Omental fat pad (tissue), 4 donors: ENCODE measurements around the gene GPR107. TPM values are rescaled to one million over a fixed set of nuclear protein-coding genes. Genes with fewer than 3 reads are reported as not detected.

ENCODE experiments used
- ATAC-seq: fragments of 150-250 bp; one replicate; pipeline ENCODE4 v1.9.1; 2016; ENCODE audit warnings: mild to moderate bottlenecking, moderate library complexity; ENCODE audit not compliant: low FRiP score
- DNase-seq: peaks from one replicate; pipeline ENCODE4 v3.0.0-alpha.2; 2019; ENCODE audit warnings: low spot score
- total RNA-seq, 4 donors: library from RNA; depleted of rRNA; stranded (reverse); fragments of >200 nt; gene quantifications; one replicate each; pipeline ENCODE4 v1.1.0, GENCODE V29; 2016
- TF ChIP-seq, protein P1 (sequence below), 3 donors: fragments of 450-650 bp; IDR thresholded peaks; one replicate each; pipeline ENCODE4 v1.5.1; 2016 to 2017; ENCODE audit warnings: antibody characterized with exemption in 3 of 3, mild to moderate bottlenecking in 3 of 3, moderate library complexity in 2 of 3

Gene GPR107
- total RNA-seq, 4 donors from 2014 or later, result 17.5 to 24.1 (median 20.0) TPM

DNA sequence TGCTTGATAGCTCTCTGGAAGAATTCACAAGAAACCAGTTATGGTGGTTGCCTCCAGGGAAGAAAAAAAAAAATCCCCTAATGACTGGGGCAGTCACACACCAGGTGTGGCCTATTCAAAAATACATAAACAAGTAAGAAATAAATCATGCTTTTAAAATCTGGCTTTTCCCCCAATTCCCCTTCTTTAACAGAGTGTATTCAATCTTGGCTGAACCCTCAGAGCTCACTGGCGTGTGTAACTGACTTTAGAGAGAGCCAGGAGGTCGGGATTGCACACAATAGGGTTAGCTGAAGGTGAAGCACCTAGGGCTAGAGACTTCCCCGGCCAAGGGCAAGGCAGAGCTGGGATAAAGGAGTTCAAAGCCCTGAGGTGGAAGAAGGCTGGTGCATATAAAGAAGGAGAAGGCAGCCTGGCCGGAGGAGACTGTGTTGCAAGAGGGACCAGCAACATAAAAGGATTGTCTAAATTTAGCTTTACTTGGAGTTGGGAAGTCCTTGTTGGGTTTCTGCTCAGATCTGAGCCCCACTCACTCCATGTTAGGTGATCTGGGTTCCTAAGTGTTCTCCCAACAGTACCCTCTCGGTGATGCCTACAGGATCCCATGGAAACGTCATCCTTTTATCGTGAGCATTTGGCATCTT lies 30.4 kb upstream of the GPR107 start:
- ATAC-seq, result no peak
- TF ChIP-seq, protein P1, sequence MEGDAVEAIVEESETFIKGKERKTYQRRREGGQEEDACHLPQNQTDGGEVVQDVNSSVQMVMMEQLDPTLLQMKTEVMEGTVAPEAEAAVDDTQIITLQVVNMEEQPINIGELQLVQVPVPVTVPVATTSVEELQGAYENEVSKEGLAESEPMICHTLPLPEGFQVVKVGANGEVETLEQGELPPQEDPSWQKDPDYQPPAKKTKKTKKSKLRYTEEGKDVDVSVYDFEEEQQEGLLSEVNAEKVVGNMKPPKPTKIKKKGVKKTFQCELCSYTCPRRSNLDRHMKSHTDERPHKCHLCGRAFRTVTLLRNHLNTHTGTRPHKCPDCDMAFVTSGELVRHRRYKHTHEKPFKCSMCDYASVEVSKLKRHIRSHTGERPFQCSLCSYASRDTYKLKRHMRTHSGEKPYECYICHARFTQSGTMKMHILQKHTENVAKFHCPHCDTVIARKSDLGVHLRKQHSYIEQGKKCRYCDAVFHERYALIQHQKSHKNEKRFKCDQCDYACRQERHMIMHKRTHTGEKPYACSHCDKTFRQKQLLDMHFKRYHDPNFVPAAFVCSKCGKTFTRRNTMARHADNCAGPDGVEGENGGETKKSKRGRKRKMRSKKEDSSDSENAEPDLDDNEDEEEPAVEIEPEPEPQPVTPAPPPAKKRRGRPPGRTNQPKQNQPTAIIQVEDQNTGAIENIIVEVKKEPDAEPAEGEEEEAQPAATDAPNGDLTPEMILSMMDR (IDR thresholded peaks at IDR 0.05), result no peak
- no peak for DNase-seq

DNA sequence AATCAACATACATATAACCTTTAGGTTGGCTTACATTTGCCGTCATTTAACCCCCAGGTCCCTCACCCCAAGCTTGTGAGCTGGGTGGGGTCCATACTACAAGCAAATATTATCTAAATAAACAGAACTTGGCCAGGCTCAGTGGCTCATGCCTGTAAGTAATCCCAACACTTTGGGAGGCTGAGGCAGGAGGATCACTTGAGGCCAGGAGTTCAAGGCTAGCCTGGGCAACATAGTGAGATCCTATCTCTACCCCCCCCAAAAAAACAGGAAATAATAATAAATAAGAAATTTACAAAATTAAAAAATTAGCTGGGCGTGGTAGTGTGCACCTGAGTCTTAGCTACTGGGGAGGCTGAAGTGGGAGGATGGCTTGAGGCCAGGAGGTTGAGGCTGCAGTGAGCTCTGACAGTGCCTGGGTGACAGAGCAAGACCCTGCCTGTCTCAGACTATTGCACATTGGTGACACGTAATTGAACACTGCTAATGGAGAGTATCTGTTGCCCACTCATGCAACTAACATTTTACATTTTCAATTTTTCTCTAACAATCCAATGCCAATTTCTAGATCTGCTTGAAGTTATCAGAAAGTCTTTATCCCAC lies 29.6 kb upstream of the GPR107 start:
- DNase-seq, result no peak
- no peak for ATAC-seq
- TF ChIP-seq, protein P1 (IDR thresholded peaks at IDR 0.05), result no peak

DNA sequence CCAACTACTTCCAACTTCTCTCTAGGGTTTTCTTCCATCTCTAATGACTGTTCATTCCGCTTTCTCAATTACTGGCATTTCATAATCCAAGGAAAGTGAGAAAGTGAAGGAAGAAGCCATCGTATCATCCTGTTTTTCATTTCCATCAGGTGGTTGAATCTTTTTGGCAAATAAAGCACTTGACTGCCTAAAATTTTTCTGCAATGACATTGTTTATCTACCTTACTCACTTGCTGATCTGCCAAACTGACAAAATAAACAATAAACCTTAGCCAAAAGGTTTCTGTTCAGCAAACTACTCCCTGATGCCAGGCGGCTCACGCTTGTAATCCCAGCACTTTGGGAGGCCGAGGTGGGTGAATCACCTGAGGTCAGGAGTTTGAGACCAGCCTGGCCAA lies 29.1 kb upstream of the GPR107 start:
- DNase-seq, result no peak
- no peak for ATAC-seq
- TF ChIP-seq, protein P1 (IDR thresholded peaks at IDR 0.05), result no peak

DNA sequence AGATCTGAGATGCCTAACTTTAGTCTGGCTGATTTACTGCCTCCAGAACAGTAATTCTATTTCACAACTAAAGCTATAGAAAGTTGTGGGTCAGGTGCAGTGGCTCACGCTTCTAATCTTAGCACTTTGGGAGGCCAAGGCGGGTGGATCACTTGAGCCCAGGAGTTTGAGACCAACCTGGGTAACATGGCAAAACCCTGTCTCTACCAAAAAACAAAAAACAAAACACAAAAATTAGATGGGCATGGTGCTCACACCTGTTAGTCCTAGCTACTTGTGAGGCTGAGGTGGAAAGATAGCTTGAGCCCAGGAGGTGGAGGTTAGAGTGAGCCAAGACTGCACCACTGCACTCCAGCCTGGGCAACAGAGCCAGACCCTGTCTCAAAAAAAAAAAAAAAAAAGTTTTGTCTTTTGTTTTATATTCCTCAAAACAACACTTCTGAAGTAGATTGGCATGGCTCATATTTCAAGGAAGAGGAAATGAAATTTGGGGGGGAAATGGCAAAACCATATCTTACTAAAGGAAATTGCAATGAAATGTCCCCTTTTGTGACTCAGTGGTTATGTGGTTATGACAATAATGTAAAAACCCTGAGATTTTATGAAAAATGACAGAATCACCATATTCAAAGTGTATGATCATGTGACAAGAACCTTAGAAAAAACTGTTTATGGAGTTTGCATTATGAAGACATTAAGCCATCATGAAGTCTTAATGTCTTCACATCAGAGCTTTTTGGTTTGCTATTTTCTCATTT lies 26.9 kb upstream of the GPR107 start:
- DNase-seq (no peak), ATAC-seq (no peak)
- TF ChIP-seq, protein P1 (IDR thresholded peaks at IDR 0.05), result no peak

DNA sequence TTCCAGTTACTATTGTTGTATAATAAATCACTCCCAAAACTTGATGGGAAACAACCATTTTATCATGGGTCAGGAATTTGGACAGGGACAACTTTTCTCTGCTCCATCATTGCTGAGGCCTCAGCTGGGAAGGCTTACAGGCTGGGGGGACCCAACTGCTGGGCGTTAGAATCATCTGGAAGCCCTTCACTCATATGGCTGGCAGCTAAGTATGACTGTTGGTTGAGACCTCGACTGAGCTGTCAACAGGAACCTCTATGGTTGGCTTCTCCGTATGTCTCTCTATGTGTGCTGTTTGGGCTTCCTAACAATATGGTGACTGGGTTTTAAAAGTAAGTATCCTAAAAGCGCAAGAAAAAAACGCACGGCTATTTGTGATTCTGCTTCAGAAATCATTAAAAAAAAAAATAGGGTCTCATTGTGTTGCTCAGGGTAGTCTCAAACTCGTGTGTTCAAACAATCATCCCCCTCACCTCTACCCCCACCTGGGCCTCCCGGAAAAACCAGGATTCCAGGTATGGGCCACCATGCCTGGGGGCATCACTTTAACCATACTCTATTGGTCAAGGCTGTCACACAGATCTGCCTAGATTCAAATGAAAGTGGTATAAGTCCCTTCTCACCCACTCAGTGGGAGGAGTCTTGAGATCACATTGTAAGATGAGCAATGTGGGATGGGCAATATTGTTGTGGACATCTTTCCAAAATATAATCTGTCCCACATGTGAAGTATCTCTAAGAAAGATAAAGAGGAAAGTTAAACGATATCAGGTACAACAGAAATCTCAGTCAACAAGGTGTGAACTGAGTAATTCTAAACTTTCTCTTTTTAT lies 26.0 kb upstream of the GPR107 start:
- TF ChIP-seq, protein P1 (IDR thresholded peaks at IDR 0.05), result no peak
- no peak for DNase-seq
- ATAC-seq, result no peak

DNA sequence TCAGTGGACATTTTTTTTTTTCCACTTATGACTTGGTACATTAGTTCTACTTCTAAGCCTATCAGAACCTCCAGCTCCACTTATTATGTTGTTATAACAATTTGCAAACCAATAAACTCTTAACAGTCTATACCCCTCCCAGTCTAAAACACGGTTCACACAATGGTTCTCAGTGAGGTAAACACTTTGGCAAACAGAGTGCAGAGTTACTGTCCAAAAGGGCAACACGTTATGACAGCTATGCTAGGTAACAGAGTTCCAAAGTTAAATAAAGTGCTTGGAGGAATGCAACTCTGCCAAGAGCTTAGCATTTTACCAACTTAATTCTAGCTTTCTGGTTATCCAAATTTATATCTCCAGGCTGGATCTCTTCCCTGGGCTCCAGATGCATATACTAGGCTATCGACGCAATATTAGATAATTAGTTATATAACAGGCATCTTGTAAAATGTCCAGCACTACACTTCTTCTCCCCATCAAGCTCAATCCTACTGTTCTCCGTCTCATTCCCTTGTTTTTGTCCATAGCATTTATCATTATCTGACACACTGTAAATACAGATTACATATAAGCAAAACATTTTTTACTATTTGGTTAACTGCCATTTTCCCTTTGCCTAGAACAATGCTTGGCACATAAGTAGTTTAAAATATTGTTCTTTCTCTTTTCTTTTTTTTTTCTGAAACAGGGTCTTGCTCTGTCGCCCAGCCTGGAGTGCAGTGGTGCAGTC lies 25.0 kb upstream of the GPR107 start:
- ATAC-seq, result no peak
- TF ChIP-seq, protein P1 (IDR thresholded peaks at IDR 0.05), result no peak
- DNase-seq, result no peak
